ENCODE data around the gene DCAF8. TPM values are rescaled to one million over a fixed set of nuclear protein-coding genes. Genes with fewer than 3 reads are reported as not detected.
"Not testable (repeated sequence)": the region's sequence is repeated elsewhere in the genome, so short reads cannot be mapped to it uniquely, and the experiment has no call there.

Gene DCAF8
- total RNA-seq: 142 TPM
- long read RNA-seq, full-length matches to known transcripts: 59 of 115 reads
- long read RNA-seq, partial matches to known transcripts: 7 of 115 reads
- long read RNA-seq, other reads (novel, unspliced or antisense): 49 of 115 reads

GRCh38 chr1:160261893-160262794 is at the start of gene DCAF8:
Gene DCAF8, minus strand, starts transcription at chr1:160262549. Its CDS starts 18,541 bp downstream, at chr1:160244008.
- peak; percentile 99 for ATAC-seq
- DNase-seq (ENCODE audit: missing footprints): peak; percentile 99
- intact Hi-C loops (cut with DNase I): loop anchor here (2.0 kb wide), 1 partner anchor 23 kb away; the partner anchor contains the start of gene PEX19

DNA sequence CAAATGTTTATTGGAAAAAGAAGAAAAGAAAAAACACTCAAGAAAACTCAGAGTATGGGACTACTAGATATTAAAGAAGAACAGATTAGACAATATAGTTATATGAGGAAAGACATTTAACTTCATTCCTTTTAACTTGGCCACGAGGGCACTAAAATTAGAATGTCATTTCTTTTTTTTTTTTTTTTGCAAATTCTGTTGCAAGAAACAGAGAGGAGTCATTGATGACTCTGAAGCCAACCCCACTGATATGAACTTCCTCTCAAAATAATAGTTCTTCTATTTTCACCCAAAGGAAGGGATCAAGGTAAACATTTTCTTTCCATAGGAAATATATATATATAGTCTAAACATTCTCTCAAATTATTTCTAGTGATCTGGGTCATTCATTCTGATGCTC is 47.2 kb upstream of the DCAF8 start:
- DNase-seq (ENCODE audit: missing footprints) (no peak), ATAC-seq (no peak)
- intact Hi-C loops (cut with DNase I): no loop called here

GRCh38 chr1:160309185-160309557 is 46.8 kb upstream of the DCAF8 start:
- no peak for ATAC-seq
- DNase-seq (ENCODE audit: missing footprints): no peak
- intact Hi-C loops (cut with DNase I): no loop called here

DNA sequence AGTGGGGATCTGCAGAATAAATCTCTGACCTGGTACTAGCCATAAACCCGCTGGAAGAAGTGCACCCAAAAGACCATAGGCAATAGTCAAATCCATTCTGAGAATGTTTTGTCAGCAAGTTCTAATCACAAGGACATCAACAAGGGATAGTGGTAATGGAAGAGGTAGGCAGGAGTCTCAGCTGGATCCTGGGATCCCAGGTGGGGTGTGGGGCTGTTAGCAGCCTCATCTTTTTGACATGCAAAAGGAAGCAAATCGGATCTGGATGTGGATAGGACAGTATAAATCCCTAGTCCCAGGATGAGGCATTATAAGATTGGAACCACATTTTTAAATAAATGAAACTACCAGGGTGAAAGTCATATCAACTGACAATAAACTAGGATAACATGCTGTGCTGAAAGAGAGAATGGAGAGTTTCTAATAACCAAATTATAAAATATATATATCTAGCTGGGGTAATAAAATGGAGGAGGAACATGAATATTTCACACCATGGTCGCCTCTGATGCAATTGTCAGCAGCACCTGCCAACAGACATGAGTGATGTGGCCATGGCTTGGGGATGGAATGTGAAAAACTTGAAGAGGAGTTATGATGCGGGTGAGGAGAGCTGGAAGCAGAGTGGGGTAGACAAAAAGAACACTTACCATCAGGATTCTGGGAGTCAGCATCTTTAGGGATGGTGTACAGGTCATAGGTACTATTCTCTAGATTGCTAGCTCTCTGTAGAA is 46.3 kb upstream of the DCAF8 start:
- DNase-seq (ENCODE audit: missing footprints): no peak
- intact Hi-C loops (cut with DNase I): no loop called here
- ATAC-seq: peak; percentile 31

DNA sequence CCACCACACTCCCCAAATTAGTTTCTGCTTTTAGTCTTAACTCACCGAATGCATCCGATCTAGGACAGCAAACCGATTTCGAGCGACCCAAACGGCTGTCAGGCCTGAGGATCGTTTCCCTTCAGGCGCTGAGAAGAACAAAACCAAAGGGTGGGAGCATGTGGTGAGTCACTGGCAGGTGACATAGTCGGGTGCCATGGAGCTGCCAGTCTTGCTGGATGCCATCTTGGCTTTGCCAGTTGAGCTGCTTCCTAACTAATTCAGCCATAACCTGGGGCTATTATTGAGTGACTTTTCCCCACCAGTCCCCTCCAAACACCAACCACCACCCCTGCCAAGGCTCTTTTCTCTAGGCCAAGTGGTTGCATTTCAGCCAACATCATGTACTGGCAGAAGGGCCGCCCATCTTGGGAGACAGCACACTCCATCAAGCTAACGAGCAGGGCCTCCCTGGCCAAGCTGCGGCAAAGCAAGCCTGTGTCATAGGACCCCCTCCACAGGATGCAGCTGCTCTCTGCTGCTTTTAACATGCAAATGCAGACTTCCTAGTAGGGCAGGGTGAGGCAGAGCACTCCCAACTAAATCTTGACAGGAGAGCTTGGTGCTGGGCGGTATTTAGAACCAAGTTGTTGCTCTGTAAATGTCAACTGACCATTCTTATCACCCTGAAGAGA is 44.9 kb upstream of the DCAF8 start:
- ATAC-seq (peak; percentile 68), DNase-seq (ENCODE audit: missing footprints) (no peak)
- intact Hi-C loops (cut with DNase I): no loop called here

GRCh38 chr1:160300173-160300572 is 37.8 kb upstream of the DCAF8 start:
- intact Hi-C loops (cut with DNase I): no loop called here
- ATAC-seq: no peak
- DNase-seq (ENCODE audit: missing footprints): no peak

GRCh38 chr1:160296036-160296435 is 33.7 kb upstream of the DCAF8 start:
- no peak for DNase-seq (ENCODE audit: missing footprints)
- intact Hi-C loops (cut with DNase I): no loop called here
- ATAC-seq: no peak

- intact Hi-C loops (cut with DNase I): loop anchor here (5.0 kb wide), 1 partner anchor 44 kb away; no protein-coding TSS in a partner anchor
- no peak for ATAC-seq
These were observed 30.9 kb upstream of the DCAF8 start for GRCh38 chr1:160293020-160293968.

GRCh38 chr1:160291248-160292220 is 29.2 kb upstream of the DCAF8 start:
- peak; percentile 85 for ATAC-seq
- intact Hi-C loops (cut with DNase I): loop anchor here (1.0 to 5.0 kb wide), 3 partner anchors 46 to 191 kb away; no protein-coding TSS in a partner anchor
- DNase-seq (ENCODE audit: missing footprints): no peak

More at GRCh38 chr1:160293020-160293968, 30.9 kb upstream of the DCAF8 start:
- DNase-seq (ENCODE audit: missing footprints): no peak

- ATAC-seq; intact Hi-C loops (cut with DNase I); DNase-seq (ENCODE audit: missing footprints): not testable (repeated sequence)
These were observed 25.4 kb upstream of the DCAF8 start for GRCh38 chr1:160287769-160288168.

DNA sequence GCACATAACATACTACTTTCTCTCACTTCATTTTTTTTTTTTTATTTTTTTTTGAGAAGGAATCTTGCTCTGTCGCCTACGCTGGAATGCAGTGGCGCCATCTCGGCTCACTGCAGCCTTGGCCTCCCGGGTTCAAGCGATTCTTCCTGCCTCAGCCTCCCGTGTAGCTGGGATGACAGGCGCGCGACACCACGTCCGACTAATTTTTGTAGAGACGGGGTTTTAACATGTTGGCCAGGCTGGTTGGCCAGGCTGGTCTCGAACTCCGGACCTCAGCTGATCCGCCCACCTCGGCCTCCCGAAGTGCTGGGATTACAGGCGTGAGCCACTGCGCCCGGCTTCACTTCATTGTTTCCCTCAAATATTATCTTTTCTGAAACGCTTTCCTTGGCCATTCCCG is 23.2 kb upstream of the DCAF8 start:
- DNase-seq (ENCODE audit: missing footprints): no peak
- intact Hi-C loops (cut with DNase I): loop anchor here (2.0 kb wide), 1 partner anchor 23 kb away; the partner anchor contains the start of gene DCAF8
- no peak for ATAC-seq

- intact Hi-C loops (cut with DNase I): loop anchor here (2.0 kb wide), 1 partner anchor 22 kb away; the partner anchor contains the start of gene DCAF8
- DNase-seq (ENCODE audit: missing footprints) (peak; percentile 97), ATAC-seq (peak; percentile 99)
These were observed 22.5 kb upstream of the DCAF8 start, which contains the start of gene PEX19 for GRCh38 chr1:160284782-160285344. Gene PEX19, minus strand, starts transcription at chr1:160285133. Its CDS starts 9 bp downstream, at chr1:160285124.

DNA sequence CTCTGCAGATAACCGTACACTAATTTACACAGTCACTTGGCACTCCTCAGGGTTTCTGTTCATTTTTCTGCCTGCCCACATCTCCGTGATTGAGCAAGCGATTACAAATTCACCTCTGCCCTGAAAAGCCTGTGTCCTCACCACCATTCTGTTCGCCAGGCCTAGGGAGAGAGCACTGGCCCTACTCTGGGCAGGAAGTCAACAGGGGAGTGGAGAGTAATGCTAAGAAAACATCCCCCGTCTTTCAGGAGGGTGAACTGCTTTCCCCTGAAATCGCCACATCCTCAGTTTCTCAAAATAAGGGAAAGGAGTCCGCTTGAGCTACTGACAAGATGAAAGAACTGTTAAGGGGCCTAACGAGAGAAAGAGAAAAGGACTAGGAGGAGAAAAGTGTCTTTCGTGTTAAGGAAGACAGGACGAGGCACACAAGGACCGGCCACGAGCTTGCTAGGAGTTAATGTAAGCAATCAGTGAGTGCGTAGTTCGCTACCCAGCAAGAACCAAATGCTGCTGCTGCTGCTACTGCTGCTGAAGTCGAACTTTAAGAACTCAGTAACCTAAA is 22.0 kb upstream of the DCAF8 start:
- peak; percentile 26 for ATAC-seq
- no peak for DNase-seq (ENCODE audit: missing footprints)
- intact Hi-C loops (cut with DNase I): loop anchor here (2.0 kb wide), 1 partner anchor 22 kb away; the partner anchor contains the start of gene DCAF8

GRCh38 chr1:160282807-160283206 is 20.5 kb upstream of the DCAF8 start:
- ATAC-seq (no peak), DNase-seq (ENCODE audit: missing footprints) (no peak)
- intact Hi-C loops (cut with DNase I): no loop called here

DNA sequence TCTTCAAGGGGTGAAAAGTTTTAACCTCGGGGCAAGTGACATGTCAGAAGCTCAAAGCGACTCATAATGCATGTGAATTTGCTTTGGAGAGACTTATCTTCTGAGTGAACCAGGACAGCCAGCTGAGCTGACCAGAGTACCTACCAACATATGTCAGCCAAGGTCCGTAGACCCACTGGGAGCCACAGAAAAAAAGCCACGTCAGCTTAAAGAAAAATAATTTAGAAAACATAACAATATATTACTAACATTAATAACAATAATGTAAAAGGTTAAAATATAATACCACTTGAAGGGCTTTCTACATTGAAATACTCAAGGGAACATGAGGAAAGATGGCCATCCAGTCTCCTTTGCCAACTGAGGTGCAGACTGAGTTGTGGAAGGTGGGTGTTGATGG is 15.6 kb upstream of the DCAF8 start:
- DNase-seq (ENCODE audit: missing footprints) (no peak), ATAC-seq (no peak)
- intact Hi-C loops (cut with DNase I): no loop called here

DNA sequence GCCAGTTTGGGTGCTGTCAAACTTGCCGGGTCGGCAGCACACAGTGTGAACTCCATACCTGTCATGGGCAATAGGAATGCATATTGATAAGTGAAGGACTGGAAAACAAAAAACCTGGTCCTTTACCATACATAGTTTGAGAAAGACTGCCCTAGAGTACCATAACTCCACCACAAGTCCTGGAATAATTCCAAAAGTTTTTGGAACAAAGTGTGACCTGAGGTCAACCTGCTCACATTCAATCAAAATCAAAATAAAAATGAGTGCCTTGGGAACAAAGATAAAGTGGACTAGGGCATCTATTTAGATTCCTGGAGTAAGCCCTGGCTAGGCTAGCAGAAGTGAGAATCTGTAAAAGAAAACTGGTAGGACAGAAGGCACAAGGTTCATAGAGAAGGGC is 15.0 kb upstream of the DCAF8 start:
- DNase-seq (ENCODE audit: missing footprints) (no peak), ATAC-seq (no peak)
- intact Hi-C loops (cut with DNase I): no loop called here
